Hepatocyte (in vitro differentiated cells): ENCODE results near the gene TAF10.

ENCODE experiments used
- EZH2 ChIP-seq: fragments of 200-600 bp; sonication (generic); IDR thresholded peaks from 2 replicates; pipeline ENCODE4 v1.6.1; 2016; ENCODE audit warnings: antibody characterized with exemption, mild to moderate bottlenecking, borderline replicate concordance
- TF ChIP-seq, protein P1 (sequence below): fragments of 200-600 bp; sonication (generic); IDR thresholded peaks from 2 replicates; pipeline ENCODE4 v1.5.1; 2016; ENCODE audit warnings: antibody characterized with exemption, mild to moderate bottlenecking; ENCODE audit not compliant: poor library complexity

DNA sequence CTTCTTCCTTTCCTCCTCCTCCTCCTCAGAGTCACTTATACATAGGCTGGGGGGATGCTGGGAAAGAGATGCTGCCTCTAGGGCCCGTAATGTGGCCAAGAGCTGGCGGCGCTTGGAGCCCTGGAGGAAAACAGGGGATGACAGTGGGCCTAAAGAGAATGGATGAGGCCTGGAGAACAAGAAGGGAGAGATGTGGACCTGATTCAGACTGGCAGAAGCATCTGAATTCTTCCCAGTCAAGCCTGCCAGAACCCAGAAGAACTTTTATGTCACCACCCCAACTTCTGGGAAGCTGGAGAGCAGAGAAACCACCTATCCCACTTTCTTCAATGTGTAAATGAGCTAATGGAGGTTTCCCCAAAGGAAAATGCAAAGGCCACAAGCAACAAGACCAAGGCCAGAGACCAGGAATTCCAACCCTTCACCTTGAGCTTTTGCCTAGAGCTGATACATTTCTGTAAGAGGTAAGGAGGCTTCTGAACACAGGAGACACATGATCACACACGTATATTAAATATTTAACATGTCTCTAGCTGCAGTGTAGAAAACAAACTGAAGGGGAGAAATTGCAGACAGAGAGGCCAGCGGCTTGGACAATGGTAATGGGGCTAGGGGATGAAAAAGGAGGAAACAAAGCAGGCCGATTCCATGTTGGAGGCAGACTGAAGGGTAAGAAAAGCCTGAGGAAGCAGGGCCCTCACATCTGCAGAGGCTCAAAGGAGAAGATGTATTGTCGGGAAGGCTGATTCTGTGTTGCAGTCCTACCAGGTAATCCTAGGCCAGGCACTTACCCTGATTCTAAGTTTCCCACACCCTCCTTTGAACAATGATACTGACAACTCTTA lies 9.7 kb downstream of the TAF10 start:
- TF ChIP-seq, protein P1, sequence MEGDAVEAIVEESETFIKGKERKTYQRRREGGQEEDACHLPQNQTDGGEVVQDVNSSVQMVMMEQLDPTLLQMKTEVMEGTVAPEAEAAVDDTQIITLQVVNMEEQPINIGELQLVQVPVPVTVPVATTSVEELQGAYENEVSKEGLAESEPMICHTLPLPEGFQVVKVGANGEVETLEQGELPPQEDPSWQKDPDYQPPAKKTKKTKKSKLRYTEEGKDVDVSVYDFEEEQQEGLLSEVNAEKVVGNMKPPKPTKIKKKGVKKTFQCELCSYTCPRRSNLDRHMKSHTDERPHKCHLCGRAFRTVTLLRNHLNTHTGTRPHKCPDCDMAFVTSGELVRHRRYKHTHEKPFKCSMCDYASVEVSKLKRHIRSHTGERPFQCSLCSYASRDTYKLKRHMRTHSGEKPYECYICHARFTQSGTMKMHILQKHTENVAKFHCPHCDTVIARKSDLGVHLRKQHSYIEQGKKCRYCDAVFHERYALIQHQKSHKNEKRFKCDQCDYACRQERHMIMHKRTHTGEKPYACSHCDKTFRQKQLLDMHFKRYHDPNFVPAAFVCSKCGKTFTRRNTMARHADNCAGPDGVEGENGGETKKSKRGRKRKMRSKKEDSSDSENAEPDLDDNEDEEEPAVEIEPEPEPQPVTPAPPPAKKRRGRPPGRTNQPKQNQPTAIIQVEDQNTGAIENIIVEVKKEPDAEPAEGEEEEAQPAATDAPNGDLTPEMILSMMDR, result no peak
- TF ChIP-seq EZH2, result no peak
